Neural cell (in vitro differentiated cells): ENCODE results near the gene TSPOAP1. TPM values are rescaled to one million over a fixed set of nuclear protein-coding genes. Genes with fewer than 3 reads are reported as not detected.
"Not testable (repeated sequence)": the region's sequence is repeated elsewhere in the genome, so short reads cannot be mapped to it uniquely, and the experiment has no call there.

Experiments used
- H2AFZ ChIP-seq: fragments of 200-600, 300-800 bp; sonication (generic), shearing (Covaris generic); 2 replicates; pipeline ENCODE4 v1.6.0; 2014; ENCODE audit warnings: low read depth, mild to moderate bottlenecking, antibody characterized with exemption, low read length, moderate library complexity
- H3F3A ChIP-seq: fragments of 200-600 bp; shearing (Covaris generic); 2 replicates; pipeline ENCODE4 v1.6.1; 2016; ENCODE audit warnings: mild to moderate bottlenecking, moderate library complexity, mixed read lengths, antibody characterized with exemption, low read length; ENCODE audit not compliant: insufficient read depth, poor library complexity, severe bottlenecking
- H3K27ac ChIP-seq: fragments of 200-600, 300-800 bp; sonication (generic), shearing (Covaris generic); 2 replicates; pipeline ENCODE4 v1.5.1; 2014; ENCODE audit warnings: mild to moderate bottlenecking, low read length, moderate library complexity
- H3K27me3 ChIP-seq: fragments of 300-800, 200-600 bp; sonication (generic), shearing (Covaris generic); 2 replicates; pipeline ENCODE4 v1.6.0; 2014; ENCODE audit warnings: mild to moderate bottlenecking, low read depth, low read length, moderate library complexity; ENCODE audit not compliant: insufficient read depth
- H3K36me3 ChIP-seq: fragments of 300-800, 200-600 bp; sonication (generic), shearing (Covaris generic); 2 replicates; pipeline ENCODE4 v1.5.1; 2014; ENCODE audit warnings: mild to moderate bottlenecking, antibody characterized with exemption, low read length, moderate library complexity; ENCODE audit not compliant: insufficient read depth
- H3K4me2 ChIP-seq: fragments of 300-800, 200-600 bp; sonication (generic), shearing (Covaris generic); 2 replicates; pipeline ENCODE4 v1.6.0; 2014; ENCODE audit warnings: mild to moderate bottlenecking, low read length
- H3K4me3 ChIP-seq: fragments of 300-800, 200-600 bp; sonication (generic), shearing (Covaris generic); 2 replicates; pipeline ENCODE4 v1.5.1; 2014; ENCODE audit warnings: mild to moderate bottlenecking, low read length, moderate library complexity
- H3K79me2 ChIP-seq: fragments of 200-600 bp; shearing (Covaris generic); replicated peaks from 2 replicates; pipeline ENCODE4 v1.6.0; 2014; ENCODE audit warnings: mild to moderate bottlenecking, low read length, moderate library complexity; ENCODE audit not compliant: insufficient read depth
- H3K9ac ChIP-seq: fragments of 300-800, 200-600 bp; sonication (generic), shearing (Covaris generic); 2 replicates; pipeline ENCODE4 v1.6.1; 2016; ENCODE audit warnings: mild to moderate bottlenecking, low read length, mixed read lengths
- H3K9me2 ChIP-seq: fragments of 200-600 bp; shearing (Covaris generic); 2 replicates; pipeline ENCODE4 v1.6.1; 2016; ENCODE audit warnings: mild to moderate bottlenecking, low read length, mixed read lengths; ENCODE audit not compliant: insufficient read depth
- H3K9me3 ChIP-seq: fragments of 200-600, 300-800 bp; sonication (generic), shearing (Covaris generic); 2 replicates; pipeline ENCODE4 v1.6.1; 2016; ENCODE audit warnings: mild to moderate bottlenecking, mixed run types, low read length, moderate library complexity, mixed read lengths
- H4K20me1 ChIP-seq: fragments of 200-600 bp; shearing (Covaris generic); 2 replicates; pipeline ENCODE4 v1.6.1; 2016; ENCODE audit warnings: mild to moderate bottlenecking, mixed run types; ENCODE audit not compliant: insufficient read depth
- EP300 ChIP-seq: fragments of 450-650 bp; conservative IDR thresholded peaks from 2 replicates; pipeline ENCODE4 v1.6.1; 2014; ENCODE audit warnings: antibody characterized with exemption, mild to moderate bottlenecking, moderate library complexity; ENCODE audit not compliant: poor library complexity, severe bottlenecking
- EZH2 ChIP-seq: fragments of 200-600, 300-800 bp; shearing (Covaris generic), sonication (generic); IDR thresholded peaks from 2 replicates; pipeline ENCODE4 v1.6.1; 2014; ENCODE audit warnings: antibody characterized with exemption, low read length, borderline replicate concordance, mild to moderate bottlenecking; ENCODE audit not compliant: insufficient read depth, poor library complexity, severe bottlenecking
- MXI1 ChIP-seq: fragments of 450-650 bp; conservative IDR thresholded peaks from 2 replicates; pipeline ENCODE4 v1.6.1; 2014; ENCODE audit warnings: antibody characterized with exemption, mild to moderate bottlenecking; ENCODE audit not compliant: poor library complexity, severe bottlenecking
- POLR2AphosphoS5 ChIP-seq: IDR thresholded peaks from 2 replicates; pipeline ENCODE4 v1.6.1; 2012
- RAD21 ChIP-seq: fragments of 450-650 bp; conservative IDR thresholded peaks from 2 replicates; pipeline ENCODE4 v1.6.1; 2014; ENCODE audit warnings: antibody characterized with exemption, mild to moderate bottlenecking, moderate library complexity
- SMC3 ChIP-seq: fragments of 450-650 bp; conservative IDR thresholded peaks from 2 replicates; pipeline ENCODE4 v1.6.1; 2014; ENCODE audit warnings: antibody characterized with exemption, mild to moderate bottlenecking, moderate library complexity; ENCODE audit not compliant: poor library complexity
- TAF1 ChIP-seq: IDR thresholded peaks from 2 replicates; pipeline ENCODE4 v1.6.1; 2012; ENCODE audit warnings: low read depth
- polyA plus RNA-seq: library from polyadenylated mRNA; depleted of rRNA; stranded (reverse); fragments of >200 nt; gene quantifications from 2 replicates; pipeline ENCODE4 v1.2.3, GENCODE V29; 2014
- TF ChIP-seq, protein P1 (sequence below): fragments of 450-650 bp; IDR thresholded peaks from 2 replicates; pipeline ENCODE4 v1.5.1; 2014; ENCODE audit warnings: antibody characterized with exemption, mild to moderate bottlenecking, moderate library complexity; ENCODE audit not compliant: poor library complexity, severe bottlenecking
- TF ChIP-seq, protein P2 (sequence below): IDR thresholded peaks from 2 replicates; pipeline ENCODE4 v1.6.1; 2012; ENCODE audit warnings: borderline replicate concordance

The TSPOAP1 gene
- polyA plus RNA-seq, 1 donor from 2014 or later, result 103 TPM

DNA sequence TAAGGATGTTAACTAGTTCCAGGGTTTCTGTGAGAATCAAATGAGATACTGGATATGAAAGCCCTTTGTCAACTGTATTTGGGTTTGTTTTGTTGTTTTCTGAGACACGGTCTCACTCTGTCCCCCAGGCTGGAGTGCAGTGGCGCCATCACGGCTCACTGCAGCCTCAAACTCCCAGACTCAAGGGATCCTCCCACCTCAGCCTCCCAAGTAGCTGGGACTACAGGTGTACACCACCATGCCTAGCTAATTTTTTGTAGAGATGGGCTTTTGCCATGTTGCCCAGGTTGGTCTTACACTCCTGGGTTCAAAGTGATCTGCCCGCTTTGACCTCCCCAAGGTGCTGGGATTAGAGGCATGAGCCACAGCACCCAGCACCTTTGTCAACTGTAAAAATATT lies 14.5 kb upstream of the TSPOAP1 start:
- no peaks in the 10 kb centered on the region for H3F3A ChIP-seq
- H4K20me1 ChIP-seq, result no peaks in the 10 kb centered on the region
- no peak overlapping the region for H3K27ac ChIP-seq
- no peaks in the 10 kb centered on the region for H3K9me2 ChIP-seq
- H3K27me3 ChIP-seq, result no peaks in the 10 kb centered on the region
- H2AFZ ChIP-seq, result no peak overlapping the region
- no peak for TF ChIP-seq SMC3
- TF ChIP-seq, protein P1, sequence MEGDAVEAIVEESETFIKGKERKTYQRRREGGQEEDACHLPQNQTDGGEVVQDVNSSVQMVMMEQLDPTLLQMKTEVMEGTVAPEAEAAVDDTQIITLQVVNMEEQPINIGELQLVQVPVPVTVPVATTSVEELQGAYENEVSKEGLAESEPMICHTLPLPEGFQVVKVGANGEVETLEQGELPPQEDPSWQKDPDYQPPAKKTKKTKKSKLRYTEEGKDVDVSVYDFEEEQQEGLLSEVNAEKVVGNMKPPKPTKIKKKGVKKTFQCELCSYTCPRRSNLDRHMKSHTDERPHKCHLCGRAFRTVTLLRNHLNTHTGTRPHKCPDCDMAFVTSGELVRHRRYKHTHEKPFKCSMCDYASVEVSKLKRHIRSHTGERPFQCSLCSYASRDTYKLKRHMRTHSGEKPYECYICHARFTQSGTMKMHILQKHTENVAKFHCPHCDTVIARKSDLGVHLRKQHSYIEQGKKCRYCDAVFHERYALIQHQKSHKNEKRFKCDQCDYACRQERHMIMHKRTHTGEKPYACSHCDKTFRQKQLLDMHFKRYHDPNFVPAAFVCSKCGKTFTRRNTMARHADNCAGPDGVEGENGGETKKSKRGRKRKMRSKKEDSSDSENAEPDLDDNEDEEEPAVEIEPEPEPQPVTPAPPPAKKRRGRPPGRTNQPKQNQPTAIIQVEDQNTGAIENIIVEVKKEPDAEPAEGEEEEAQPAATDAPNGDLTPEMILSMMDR, result no peak
- no peak for TF ChIP-seq EZH2
- TF ChIP-seq POLR2AphosphoS5, result no peak
- no peak for TF ChIP-seq MXI1
- no peak for TF ChIP-seq RAD21
- TF ChIP-seq TAF1, result no peak
- TF ChIP-seq EP300, result no peak
- TF ChIP-seq, protein P2, sequence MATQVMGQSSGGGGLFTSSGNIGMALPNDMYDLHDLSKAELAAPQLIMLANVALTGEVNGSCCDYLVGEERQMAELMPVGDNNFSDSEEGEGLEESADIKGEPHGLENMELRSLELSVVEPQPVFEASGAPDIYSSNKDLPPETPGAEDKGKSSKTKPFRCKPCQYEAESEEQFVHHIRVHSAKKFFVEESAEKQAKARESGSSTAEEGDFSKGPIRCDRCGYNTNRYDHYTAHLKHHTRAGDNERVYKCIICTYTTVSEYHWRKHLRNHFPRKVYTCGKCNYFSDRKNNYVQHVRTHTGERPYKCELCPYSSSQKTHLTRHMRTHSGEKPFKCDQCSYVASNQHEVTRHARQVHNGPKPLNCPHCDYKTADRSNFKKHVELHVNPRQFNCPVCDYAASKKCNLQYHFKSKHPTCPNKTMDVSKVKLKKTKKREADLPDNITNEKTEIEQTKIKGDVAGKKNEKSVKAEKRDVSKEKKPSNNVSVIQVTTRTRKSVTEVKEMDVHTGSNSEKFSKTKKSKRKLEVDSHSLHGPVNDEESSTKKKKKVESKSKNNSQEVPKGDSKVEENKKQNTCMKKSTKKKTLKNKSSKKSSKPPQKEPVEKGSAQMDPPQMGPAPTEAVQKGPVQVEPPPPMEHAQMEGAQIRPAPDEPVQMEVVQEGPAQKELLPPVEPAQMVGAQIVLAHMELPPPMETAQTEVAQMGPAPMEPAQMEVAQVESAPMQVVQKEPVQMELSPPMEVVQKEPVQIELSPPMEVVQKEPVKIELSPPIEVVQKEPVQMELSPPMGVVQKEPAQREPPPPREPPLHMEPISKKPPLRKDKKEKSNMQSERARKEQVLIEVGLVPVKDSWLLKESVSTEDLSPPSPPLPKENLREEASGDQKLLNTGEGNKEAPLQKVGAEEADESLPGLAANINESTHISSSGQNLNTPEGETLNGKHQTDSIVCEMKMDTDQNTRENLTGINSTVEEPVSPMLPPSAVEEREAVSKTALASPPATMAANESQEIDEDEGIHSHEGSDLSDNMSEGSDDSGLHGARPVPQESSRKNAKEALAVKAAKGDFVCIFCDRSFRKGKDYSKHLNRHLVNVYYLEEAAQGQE, result no peak
- H3K4me2 ChIP-seq, result no peak overlapping the region
- H3K9me3 ChIP-seq, result no peaks in the 10 kb centered on the region
- no peak overlapping the region for H3K9ac ChIP-seq
- no peak overlapping the region for H3K4me3 ChIP-seq
- H3K79me2 ChIP-seq, result no peaks in the 10 kb centered on the region
- no peaks in the 10 kb centered on the region for H3K36me3 ChIP-seq

DNA sequence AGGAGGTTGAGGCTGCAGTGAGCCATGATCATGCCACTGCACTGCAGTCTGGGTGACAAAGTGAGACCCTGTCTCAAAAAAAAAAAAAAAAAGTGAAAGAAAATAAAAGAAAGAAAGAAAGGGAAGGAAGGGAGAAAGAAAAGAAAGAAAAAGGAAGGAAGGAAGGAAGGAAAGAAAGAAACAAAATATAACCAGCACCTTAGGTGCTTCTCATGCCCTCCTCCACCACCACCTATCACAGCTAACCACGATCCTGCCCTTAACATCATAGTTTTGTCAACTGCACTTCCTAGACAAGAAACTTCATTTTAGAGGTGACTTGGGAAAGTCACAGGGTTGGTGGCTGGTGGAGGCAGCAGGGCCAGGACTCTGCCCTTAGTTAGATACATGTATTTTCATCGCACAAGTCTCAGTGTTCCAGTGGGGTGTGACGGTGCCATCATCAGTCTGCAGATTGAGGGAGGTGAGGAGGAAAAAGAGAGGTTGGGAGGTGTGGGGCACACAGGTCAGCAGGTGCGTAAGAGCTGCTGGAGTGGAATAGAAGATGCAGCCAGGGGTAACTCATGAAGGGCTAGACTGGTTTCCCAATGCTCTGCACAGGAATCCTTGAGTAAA lies 13.4 kb upstream of the TSPOAP1 start:
- TF ChIP-seq EP300, result no peak
- TF ChIP-seq POLR2AphosphoS5, result no peak
- H2AFZ ChIP-seq, result no peak overlapping the region
- H3K27ac ChIP-seq, result no peak overlapping the region
- no peaks in the 10 kb centered on the region for H3K9me3 ChIP-seq
- H4K20me1 ChIP-seq, result no peaks in the 10 kb centered on the region
- no peak overlapping the region for H3K4me3 ChIP-seq
- H3K4me2 ChIP-seq, result no peak overlapping the region
- no peaks in the 10 kb centered on the region for H3K9me2 ChIP-seq
- H3K79me2 ChIP-seq, result no peaks in the 10 kb centered on the region
- H3K9ac ChIP-seq, result no peak overlapping the region
- H3F3A ChIP-seq, result no peaks in the 10 kb centered on the region
- no peaks in the 10 kb centered on the region for H3K27me3 ChIP-seq
- H3K36me3 ChIP-seq, result no peaks in the 10 kb centered on the region

DNA sequence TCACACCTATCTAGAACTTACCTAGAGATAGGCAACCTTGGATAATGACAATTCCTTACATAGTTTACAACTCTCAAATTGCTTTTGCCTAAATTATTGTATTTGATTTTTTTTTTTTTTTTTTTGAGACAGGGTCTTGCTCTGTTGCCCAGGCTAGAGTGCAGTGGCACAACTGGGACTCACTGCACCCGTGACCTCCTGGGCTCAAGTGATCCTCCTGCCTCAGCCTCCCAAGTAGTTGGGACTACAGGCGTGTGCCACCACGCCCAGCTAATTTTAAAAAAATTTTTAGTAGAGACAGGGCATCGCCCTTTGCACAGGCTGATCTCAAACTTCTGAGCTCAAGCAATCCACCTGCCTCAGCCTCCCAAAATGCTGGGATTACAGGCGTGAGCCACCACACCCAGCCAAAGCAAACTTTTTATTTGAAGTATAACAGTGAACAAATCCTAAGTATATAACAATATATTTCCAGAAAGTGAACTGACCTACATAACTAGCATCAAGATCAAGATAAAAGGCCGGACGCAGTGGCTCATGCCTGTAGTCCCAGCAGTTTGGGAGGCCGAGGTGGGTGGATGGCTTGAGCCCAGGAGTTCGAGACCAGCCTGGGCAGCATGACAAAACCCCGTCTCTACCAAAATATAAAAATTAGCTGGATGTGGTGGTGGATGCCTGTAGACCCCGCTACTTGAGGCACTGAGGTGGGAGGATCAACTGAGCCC lies 12.7 kb upstream of the TSPOAP1 start:
- not testable (repeated sequence) for H3K9me3 ChIP-seq, H3K9me2 ChIP-seq, H3K9ac ChIP-seq, H3K27ac ChIP-seq, H3K4me2 ChIP-seq, H4K20me1 ChIP-seq, H3K79me2 ChIP-seq, H3F3A ChIP-seq, H3K36me3 ChIP-seq, H2AFZ ChIP-seq, H3K27me3 ChIP-seq, H3K4me3 ChIP-seq
